NB4 (cell line): ENCODE measurements around the gene BMPR1A.

Source experiments
- CTCF ChIP-seq: IDR thresholded peaks from one replicate; pipeline ENCODE4 v1.5.1; 2012; ENCODE audit warnings: low read depth, low read length
- MYC ChIP-seq: IDR thresholded peaks from 2 replicates; pipeline ENCODE4 v1.6.1; 2011; ENCODE audit warnings: low read depth, low read length
- POLR2A ChIP-seq: IDR thresholded peaks from 2 replicates; pipeline ENCODE4 v1.6.1; 2011; ENCODE audit warnings: mild to moderate bottlenecking; ENCODE audit not compliant: insufficient read length; ENCODE audit errors: extremely low read depth
- TF ChIP-seq, protein P1 (sequence below): IDR thresholded peaks from 2 replicates; pipeline ENCODE4 v1.6.1; 2011; ENCODE audit warnings: low read depth, low read length

DNA sequence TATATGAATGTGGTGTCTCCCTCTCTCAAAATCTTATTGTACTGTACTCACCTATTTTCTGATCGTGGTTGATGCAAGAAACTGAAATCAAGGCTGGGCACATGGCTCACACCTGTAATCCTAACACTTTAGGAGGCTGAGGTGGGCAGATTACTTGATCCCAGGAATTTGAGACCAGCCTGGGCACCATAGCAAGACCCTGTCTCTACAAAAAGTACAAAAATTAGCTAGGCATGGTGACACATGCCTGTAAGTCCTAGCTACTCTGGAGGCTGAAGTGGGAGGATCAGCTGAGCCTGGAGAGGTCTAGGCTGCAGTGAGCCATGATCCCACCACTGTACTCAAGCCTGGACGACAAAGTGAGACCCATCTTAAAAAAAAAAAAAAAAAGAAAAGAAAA is 185.0 kb downstream of the BMPR1A start:
- TF ChIP-seq CTCF (no peak), POLR2A (no peak), MYC (no peak)
- TF ChIP-seq, protein P1, sequence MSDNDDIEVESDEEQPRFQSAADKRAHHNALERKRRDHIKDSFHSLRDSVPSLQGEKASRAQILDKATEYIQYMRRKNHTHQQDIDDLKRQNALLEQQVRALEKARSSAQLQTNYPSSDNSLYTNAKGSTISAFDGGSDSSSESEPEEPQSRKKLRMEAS, result no peak
